ENCODE measurements around the gene PLPP2. TPM values are rescaled to one million over a fixed set of nuclear protein-coding genes. Genes with fewer than 3 reads are reported as not detected.

Gene PLPP2
- total and polyA plus RNA-seq, 7 experiments from 2014 or later = 0.24 TPM; not detected in 6

DNA sequence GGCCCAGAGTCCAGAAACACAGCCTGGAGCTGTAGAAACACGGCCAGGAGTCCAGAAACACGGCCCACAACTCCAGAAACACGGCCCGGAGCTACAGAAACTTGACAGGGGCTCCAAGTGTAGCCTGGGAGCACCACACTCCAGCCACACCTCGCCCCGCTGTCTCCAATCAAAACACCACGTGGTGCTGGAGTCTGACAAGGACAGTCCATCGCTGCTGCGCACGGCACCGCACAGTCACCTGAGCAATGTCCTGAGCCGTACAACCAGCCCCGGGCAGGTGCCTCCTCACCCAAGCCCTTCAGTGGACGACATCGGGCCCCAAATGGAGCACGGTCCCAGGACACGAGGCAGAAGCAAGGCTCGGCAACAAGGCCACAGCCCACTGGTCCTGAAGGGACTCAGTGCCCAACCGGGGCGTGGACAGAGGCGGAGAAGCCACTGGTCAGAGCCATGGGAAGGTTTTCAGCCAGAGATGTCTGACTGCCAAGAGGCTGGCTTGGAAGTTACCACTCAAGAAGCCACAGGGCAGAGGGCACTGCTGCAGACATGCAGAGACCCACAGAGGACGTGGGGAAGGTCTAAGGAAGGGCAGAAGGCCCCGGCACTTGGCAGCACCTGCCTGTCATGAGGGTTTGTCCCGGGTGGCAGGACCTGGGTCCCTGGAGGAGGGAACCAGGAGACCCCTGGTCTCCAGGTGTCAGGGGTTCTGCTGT is 19.7 kb upstream of the PLPP2 start:
- Histone ChIP-seq H3K36me3 (ENCODE audit: control insufficient read depth in 2 of 3, insufficient read depth in 3 of 3, low read length in 3 of 3) (peaks cover 0 to 66% (median 5%) of the 10 kb centered on the region in 3 experiments), H3K27ac (ENCODE audit: low read depth, low read length) (no peak overlapping the region), H3K4me3 (ENCODE audit: low read length) (no peak overlapping the region), H3K9me3 (ENCODE audit: control insufficient read depth in 2 of 3, low read length in 3 of 3) (no peaks in the 10 kb centered on the region), H3K4me1 (ENCODE audit: control insufficient read depth in 2 of 2, insufficient read depth in 2 of 2, low read length in 2 of 2) (no peaks in the 10 kb centered on the region), H3K27me3 (ENCODE audit: control insufficient read depth in 2 of 2, insufficient read depth in 2 of 2, low read length in 2 of 2) (no peaks in the 10 kb centered on the region)
- ATAC-seq (no peak), DNase-seq (no peak)
- H3K27me3 Mint-ChIP-seq = no peaks in the 10 kb centered on the region
- ChIA-PET POLR2A (no interaction called here), CTCF (no interaction called here)
- H3K4me1 Mint-ChIP-seq = peaks cover 0 to 6% (median 4%) of the 10 kb centered on the region in 7 donors
- no peaks in the 10 kb centered on the region for H3K9me3 Mint-ChIP-seq
- no peak overlapping the region for H3K27ac Mint-ChIP-seq
- intact Hi-C loops (cut with micrococcal nuclease) = no loop called here
- no peak overlapping the region for H3K4me3 Mint-ChIP-seq
- H3K36me3 Mint-ChIP-seq = peaks cover 8 to 22% (median 20%) of the 10 kb centered on the region in 5 donors

DNA sequence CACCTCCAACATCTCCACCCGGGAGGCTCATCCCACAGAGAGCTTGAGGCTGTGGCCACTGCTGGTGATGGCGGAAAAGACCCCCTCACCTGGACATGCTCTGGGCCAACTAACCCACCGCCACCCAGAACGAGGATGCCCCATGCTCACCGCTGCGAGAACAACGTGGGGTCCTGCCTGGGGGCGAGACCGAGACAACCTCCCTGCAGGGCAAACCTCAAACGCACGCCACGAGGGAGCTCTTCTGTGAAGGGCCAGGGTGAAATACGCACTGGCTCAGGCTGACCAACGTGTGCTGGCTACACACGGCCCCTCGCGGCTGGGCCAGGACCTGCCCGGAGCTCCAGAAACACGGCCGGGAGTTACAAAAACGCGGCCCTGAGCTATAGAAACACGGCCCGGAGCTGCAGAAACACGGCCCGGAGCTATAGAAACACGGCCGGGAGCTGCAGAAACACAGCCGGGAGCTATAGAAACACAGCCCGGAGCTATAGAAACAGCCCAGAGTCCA is 19.0 kb upstream of the PLPP2 start:
- H3K4me1 ChIP-seq (ENCODE audit: control insufficient read depth in 2 of 2, insufficient read depth in 2 of 2, low read length in 2 of 2) = no peaks in the 10 kb centered on the region
- intact Hi-C loops (cut with micrococcal nuclease) = no loop called here
- H3K27ac Mint-ChIP-seq = no peak overlapping the region
- no peak for DNase-seq
- POLR2A ChIA-PET = no interaction called here
- peaks cover 0 to 6% (median 0%) of the 10 kb centered on the region in 7 donors for H3K4me1 Mint-ChIP-seq
- H3K36me3 Mint-ChIP-seq = peaks cover 1 to 18% (median 13%) of the 10 kb centered on the region in 5 donors
- peaks cover 0 to 1% (median 0%) of the 10 kb centered on the region in 11 donors for H3K9me3 Mint-ChIP-seq
- CTCF ChIA-PET = no interaction called here
- no peak overlapping the region for H3K4me3 Mint-ChIP-seq
- H3K27me3 Mint-ChIP-seq = no peaks in the 10 kb centered on the region
- H3K4me3 ChIP-seq (ENCODE audit: low read length) = no peak overlapping the region
- H3K36me3 ChIP-seq (ENCODE audit: control insufficient read depth in 2 of 3, insufficient read depth in 3 of 3, low read length in 3 of 3) = peaks cover 0 to 73% (median 5%) of the 10 kb centered on the region in 3 experiments
- no peaks in the 10 kb centered on the region for H3K27me3 ChIP-seq (ENCODE audit: control insufficient read depth in 2 of 2, insufficient read depth in 2 of 2, low read length in 2 of 2)
- no peak for ATAC-seq
- no peaks in the 10 kb centered on the region for H3K9me3 ChIP-seq (ENCODE audit: control insufficient read depth in 2 of 3, low read length in 3 of 3)
- H3K27ac ChIP-seq (ENCODE audit: low read depth, low read length) = no peak overlapping the region

GRCh38 chr19:309206-309565 is 18.0 kb upstream of the PLPP2 start:
- no peak overlapping the region for H3K4me3 Mint-ChIP-seq
- intact Hi-C loops (cut with micrococcal nuclease) = no loop called here
- no peak for DNase-seq
- Histone ChIP-seq H3K36me3 (ENCODE audit: control insufficient read depth in 2 of 3, insufficient read depth in 3 of 3, low read length in 3 of 3) (peaks cover 0 to 69% (median 5%) of the 10 kb centered on the region in 3 experiments), H3K4me3 (ENCODE audit: low read length) (no peak overlapping the region), H3K9me3 (ENCODE audit: control insufficient read depth in 2 of 3, low read length in 3 of 3) (no peaks in the 10 kb centered on the region), H3K4me1 (ENCODE audit: control insufficient read depth in 2 of 2, insufficient read depth in 2 of 2, low read length in 2 of 2) (no peaks in the 10 kb centered on the region), H3K27ac (ENCODE audit: low read depth, low read length) (no peak overlapping the region), H3K27me3 (ENCODE audit: control insufficient read depth in 2 of 2, insufficient read depth in 2 of 2, low read length in 2 of 2) (no peaks in the 10 kb centered on the region)
- H3K4me1 Mint-ChIP-seq = peaks cover 0 to 6% (median 0%) of the 10 kb centered on the region in 7 donors
- CTCF ChIA-PET = no interaction called here
- POLR2A ChIA-PET = no interaction called here
- peaks cover 0 to 19% (median 11%) of the 10 kb centered on the region in 5 donors for H3K36me3 Mint-ChIP-seq
- H3K27ac Mint-ChIP-seq = peak overlapping the region in 1 of 9 donors; percentile 21
- H3K27me3 Mint-ChIP-seq = no peaks in the 10 kb centered on the region
- ATAC-seq = no peak
- H3K9me3 Mint-ChIP-seq = peaks cover 0 to 1% (median 0%) of the 10 kb centered on the region in 11 donors

- H3K27me3 Mint-ChIP-seq = no peaks in the 10 kb centered on the region
- Histone ChIP-seq H3K9me3 (ENCODE audit: control insufficient read depth in 2 of 3, low read length in 3 of 3) (no peaks in the 10 kb centered on the region), H3K4me3 (ENCODE audit: low read length) (no peak overlapping the region), H3K4me1 (ENCODE audit: control insufficient read depth in 2 of 2, insufficient read depth in 2 of 2, low read length in 2 of 2) (no peaks in the 10 kb centered on the region), H3K27me3 (ENCODE audit: control insufficient read depth in 2 of 2, insufficient read depth in 2 of 2, low read length in 2 of 2) (no peaks in the 10 kb centered on the region), H3K36me3 (ENCODE audit: control insufficient read depth in 2 of 3, insufficient read depth in 3 of 3, low read length in 3 of 3) (peaks cover 0 to 63% (median 5%) of the 10 kb centered on the region in 3 experiments), H3K27ac (ENCODE audit: low read depth, low read length) (no peak overlapping the region)
- intact Hi-C loops (cut with micrococcal nuclease) = no loop called here
- no peak overlapping the region for H3K4me3 Mint-ChIP-seq
- DNase-seq = no peak
- ChIA-PET POLR2A (no interaction called here), CTCF (no interaction called here)
- no peak for ATAC-seq
- H3K36me3 Mint-ChIP-seq = peaks cover 0 to 15% (median 8%) of the 10 kb centered on the region in 5 donors
- H3K4me1 Mint-ChIP-seq = peaks cover 0 to 6% (median 0%) of the 10 kb centered on the region in 7 donors
- peaks cover 0 to 1% (median 0%) of the 10 kb centered on the region in 11 donors for H3K9me3 Mint-ChIP-seq
- no peak overlapping the region for H3K27ac Mint-ChIP-seq
These were observed 17.4 kb upstream of the PLPP2 start for GRCh38 chr19:308471-309205.

DNA sequence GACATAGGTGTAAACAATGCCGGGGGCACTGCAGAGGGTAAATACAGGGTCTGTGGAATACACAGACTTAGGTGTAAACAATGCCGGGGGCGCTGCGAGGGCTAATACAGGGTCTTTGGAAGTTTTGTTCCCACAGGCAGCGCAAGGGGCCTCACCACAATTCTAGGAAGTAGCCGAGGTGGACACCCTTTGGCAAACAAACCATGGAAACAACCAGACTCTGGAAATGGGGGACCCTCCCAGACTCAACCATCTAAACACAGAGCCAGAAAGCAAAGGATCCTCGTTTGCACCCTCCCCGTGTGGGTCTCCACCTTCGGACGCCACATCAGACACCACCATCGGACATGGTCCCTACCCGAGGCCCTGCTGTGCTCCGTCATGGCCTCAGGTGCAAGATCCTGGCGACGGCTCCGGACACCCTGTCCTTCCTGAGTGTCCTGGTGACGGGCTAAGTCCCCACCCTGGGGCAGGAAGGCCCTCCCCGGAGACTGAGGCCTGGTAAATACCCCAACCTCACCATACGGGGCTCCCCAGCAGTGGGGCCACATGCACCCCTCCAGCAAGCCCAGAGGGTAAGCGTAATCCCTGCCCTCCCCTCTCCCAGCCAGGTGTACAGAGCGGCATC is 16.7 kb upstream of the PLPP2 start:
- H3K36me3 ChIP-seq (ENCODE audit: control insufficient read depth in 2 of 3, insufficient read depth in 3 of 3, low read length in 3 of 3) = peaks cover 0 to 56% (median 5%) of the 10 kb centered on the region in 3 experiments

GRCh38 chr19:307111-307531 is 15.9 kb upstream of the PLPP2 start:
- H3K9me3 ChIP-seq (ENCODE audit: control insufficient read depth in 2 of 3, low read length in 3 of 3) = no peaks in the 10 kb centered on the region
- Mint-ChIP-seq H3K9me3 (peaks cover 0 to 1% (median 0%) of the 10 kb centered on the region in 11 donors), H3K27me3 (no peaks in the 10 kb centered on the region), H3K4me1 (peaks cover 0 to 6% (median 0%) of the 10 kb centered on the region in 7 donors), H3K36me3 (peaks cover 0 to 15% (median 8%) of the 10 kb centered on the region in 5 donors), H3K27ac (no peak overlapping the region), H3K4me3 (no peak overlapping the region)
- no peak for ATAC-seq
- H3K4me1 ChIP-seq (ENCODE audit: control insufficient read depth in 2 of 2, insufficient read depth in 2 of 2, low read length in 2 of 2) = no peaks in the 10 kb centered on the region
- intact Hi-C loops (cut with micrococcal nuclease) = no loop called here
- H3K4me3 ChIP-seq (ENCODE audit: low read length) = no peak overlapping the region
- no peak overlapping the region for H3K27ac ChIP-seq (ENCODE audit: low read depth, low read length)
- H3K27me3 ChIP-seq (ENCODE audit: control insufficient read depth in 2 of 2, insufficient read depth in 2 of 2, low read length in 2 of 2) = no peaks in the 10 kb centered on the region
- H3K36me3 ChIP-seq (ENCODE audit: control insufficient read depth in 2 of 3, insufficient read depth in 3 of 3, low read length in 3 of 3) = peaks cover 0 to 55% (median 5%) of the 10 kb centered on the region in 3 experiments
- CTCF ChIA-PET = no interaction called here
- no peak for DNase-seq
- POLR2A ChIA-PET = no interaction called here

More for the DNA sequence above, 16.7 kb upstream of the PLPP2 start:
- peaks cover 0 to 6% (median 0%) of the 10 kb centered on the region in 7 donors for H3K4me1 Mint-ChIP-seq
- Histone ChIP-seq H3K4me3 (ENCODE audit: low read length) (no peak overlapping the region), H3K27me3 (ENCODE audit: control insufficient read depth in 2 of 2, insufficient read depth in 2 of 2, low read length in 2 of 2) (no peaks in the 10 kb centered on the region), H3K4me1 (ENCODE audit: control insufficient read depth in 2 of 2, insufficient read depth in 2 of 2, low read length in 2 of 2) (no peaks in the 10 kb centered on the region), H3K27ac (ENCODE audit: low read depth, low read length) (no peak overlapping the region), H3K9me3 (ENCODE audit: control insufficient read depth in 2 of 3, low read length in 3 of 3) (no peaks in the 10 kb centered on the region)
- no peak overlapping the region for H3K27ac Mint-ChIP-seq
- POLR2A ChIA-PET = no interaction called here
- H3K27me3 Mint-ChIP-seq = no peaks in the 10 kb centered on the region
- H3K36me3 Mint-ChIP-seq = peaks cover 0 to 15% (median 8%) of the 10 kb centered on the region in 5 donors
- no peak overlapping the region for H3K4me3 Mint-ChIP-seq
- CTCF ChIA-PET = no interaction called here
- intact Hi-C loops (cut with micrococcal nuclease) = no loop called here
- DNase-seq (no peak), ATAC-seq (no peak)
- H3K9me3 Mint-ChIP-seq = peaks cover 0 to 1% (median 0%) of the 10 kb centered on the region in 11 donors

Measured in naive thymus-derived CD4-positive, alpha-beta T cell (primary cell).